ENCODE data around the gene SPATA18.
"Not testable (repeated sequence)": the region's sequence is repeated elsewhere in the genome, so short reads cannot be mapped to it uniquely, and the experiment has no call there.

The SPATA18 gene

GRCh38 chr4:52052475-52052780 lies 1.3 kb downstream of the SPATA18 start:
- DNase-seq, result no peak

GRCh38 chr4:52054254-52054653 lies 3.1 kb downstream of the SPATA18 start:
- DNase-seq, result no peak

GRCh38 chr4:52057196-52057595 lies 6.1 kb downstream of the SPATA18 start:
- no peak for DNase-seq

- DNase-seq, result no peak
Observed at GRCh38 chr4:52058275-52058674, 7.2 kb downstream of the SPATA18 start.

- peak; percentile 28 for DNase-seq
Observed at GRCh38 chr4:52059372-52059771, 8.3 kb downstream of the SPATA18 start.

GRCh38 chr4:52069571-52069970 lies 18.5 kb downstream of the SPATA18 start:
- no peak for DNase-seq

GRCh38 chr4:52071791-52072546 lies 20.9 kb downstream of the SPATA18 start:
- DNase-seq, result no peak

- peak; percentile 33 for DNase-seq
Observed at GRCh38 chr4:52076731-52077130, 25.6 kb downstream of the SPATA18 start.

GRCh38 chr4:52079659-52080058 lies 28.6 kb downstream of the SPATA18 start:
- no peak for DNase-seq

- no peak for DNase-seq
Observed at GRCh38 chr4:52081216-52081615, 30.1 kb downstream of the SPATA18 start.

GRCh38 chr4:52086425-52086824 lies 35.3 kb downstream of the SPATA18 start:
- not testable (repeated sequence) for DNase-seq

GRCh38 chr4:52091801-52092200 lies 40.7 kb downstream of the SPATA18 start:
- DNase-seq, result no peak

- DNase-seq, result no peak
Observed at GRCh38 chr4:52093466-52093865, 42.4 kb downstream of the SPATA18 start.

GRCh38 chr4:52094376-52095145 lies 43.5 kb downstream of the SPATA18 start:
- no peak for DNase-seq

- DNase-seq, result no peak
Observed at GRCh38 chr4:52095374-52095773, 44.3 kb downstream of the SPATA18 start.

- no peak for DNase-seq
Observed at GRCh38 chr4:52096048-52096447, 44.9 kb downstream of the SPATA18 start.

- no peak for DNase-seq
Observed at GRCh38 chr4:52098618-52099017, 47.5 kb downstream of the SPATA18 start.

GRCh38 chr4:52099860-52100461 lies 48.9 kb downstream of the SPATA18 start:
- no peak for DNase-seq

- DNase-seq, result no peak
Observed at GRCh38 chr4:52102587-52102986, 51.5 kb downstream of the SPATA18 start.

GRCh38 chr4:52103319-52103718 lies 52.2 kb downstream of the SPATA18 start:
- DNase-seq, result no peak

- DNase-seq, result no peak
Observed at GRCh38 chr4:52105276-52105675, 54.2 kb downstream of the SPATA18 start.

- no peak for DNase-seq
Observed at GRCh38 chr4:52106191-52106590, 55.1 kb downstream of the SPATA18 start.

- DNase-seq, result peak; percentile 49
Observed at GRCh38 chr4:52106660-52107059, 55.6 kb downstream of the SPATA18 start.

- DNase-seq, result no peak
Observed at GRCh38 chr4:52107336-52107735, 56.2 kb downstream of the SPATA18 start.
